Esophagus squamous epithelium (tissue), 4 donors: ENCODE data around the gene BOK.
"Not testable (repeated sequence)": the region's sequence is repeated elsewhere in the genome, so short reads cannot be mapped to it uniquely, and the experiment has no call there.

ENCODE experiments used
- CTCF ChIP-seq, 6 experiments: fragments of 450-650 bp in 4 of 6; fragments of 200-600 bp in 2 of 6; sonication (generic) in 2 of 6; IDR thresholded peaks; one replicate each; pipeline ENCODE4 v1.5.1; 2016 to 2019; ENCODE audit warnings: antibody characterized with exemption in 6 of 6, mild to moderate bottlenecking in 4 of 6, moderate library complexity in 4 of 6
- POLR2A ChIP-seq, 4 donors: fragments of 450-650 bp; IDR thresholded peaks; one replicate each; pipeline ENCODE4 v1.6.1; 2017; ENCODE audit warnings: antibody characterized with exemption in 4 of 4, mild to moderate bottlenecking in 4 of 4, moderate library complexity in 3 of 4

DNA sequence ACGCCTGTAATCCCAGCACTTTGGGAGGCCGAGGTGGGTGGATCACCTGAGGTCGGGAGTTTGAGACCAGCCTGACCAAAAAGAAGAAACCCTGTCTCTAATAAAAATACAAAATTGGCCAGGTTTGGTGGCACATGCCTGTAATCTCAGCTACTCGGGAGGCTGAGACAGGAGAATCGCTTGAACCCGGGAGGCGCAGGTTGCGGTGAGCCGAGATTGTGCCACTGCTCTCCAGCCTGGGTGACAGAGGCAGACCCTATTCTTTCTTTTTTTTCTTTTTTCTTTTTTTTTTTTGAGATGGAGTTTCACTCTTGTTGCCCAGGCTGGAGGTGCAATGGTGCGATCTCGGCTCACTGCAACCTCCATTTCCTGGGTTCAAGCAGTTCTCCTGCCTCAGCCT lies 7.5 kb downstream of the BOK start:
- TF ChIP-seq CTCF, POLR2A (IDR thresholded peaks at IDR 0.05): not testable (repeated sequence)
